Osteoblast (primary cell): ENCODE data around the gene SAMD4A. TPM values are rescaled to one million over a fixed set of nuclear protein-coding genes. Genes with fewer than 3 reads are reported as not detected.
A peak's percentile ranks its signal among the peaks of the same experiment; 100 is the strongest.

Experiments used
- DNase-seq: peaks from one replicate; pipeline ENCODE4 v3.0.0; 2011; ENCODE audit warnings: low spot score, mixed read lengths; ENCODE audit not compliant: insufficient read length; ENCODE audit errors: missing footprints
- H2AFZ ChIP-seq: 2 replicates; pipeline ENCODE4 v1.6.0; 2011; ENCODE audit warnings: mild to moderate bottlenecking, low read length
- H3K27ac ChIP-seq: 2 replicates; pipeline ENCODE4 v1.5.1; 2011; ENCODE audit warnings: mild to moderate bottlenecking, low read depth, low read length, moderate library complexity
- H3K27me3 ChIP-seq: 2 replicates; pipeline ENCODE4 v1.6.0; 2012; ENCODE audit warnings: mild to moderate bottlenecking, control low read depth, inconsistent platforms, low read length, moderate library complexity; ENCODE audit not compliant: insufficient read depth
- H3K36me3 ChIP-seq: 2 replicates; pipeline ENCODE4 v1.5.1; 2011; ENCODE audit warnings: mild to moderate bottlenecking, low read length, control low read depth, moderate library complexity; ENCODE audit not compliant: insufficient read depth
- H3K4me1 ChIP-seq: 2 replicates; pipeline ENCODE4 v1.5.1; 2011; ENCODE audit warnings: mild to moderate bottlenecking, low read length, control low read depth, moderate library complexity; ENCODE audit not compliant: insufficient read depth
- H3K4me2 ChIP-seq: 2 replicates; pipeline ENCODE4 v1.6.0; 2011; ENCODE audit warnings: mild to moderate bottlenecking, low read length; ENCODE audit not compliant: insufficient read depth
- H3K4me3 ChIP-seq: fragments of 200-600 bp; sonication (generic); 3 replicates; pipeline ENCODE4 v1.5.1; 2012; ENCODE audit warnings: mild to moderate bottlenecking, low read length, inconsistent platforms; ENCODE audit not compliant: insufficient read depth
- H3K79me2 ChIP-seq: 2 replicates; pipeline ENCODE4 v1.6.0; 2012; ENCODE audit warnings: mild to moderate bottlenecking, low read length, control low read depth, inconsistent platforms; ENCODE audit not compliant: insufficient read depth
- H3K9me3 ChIP-seq: 2 replicates; pipeline ENCODE4 v1.5.1; 2011; ENCODE audit warnings: low read depth, low read length, control low read depth
- H4K20me1 ChIP-seq: 2 replicates; pipeline ENCODE4 v1.6.0; 2012; ENCODE audit warnings: mild to moderate bottlenecking, low read length, control low read depth; ENCODE audit not compliant: insufficient read depth
- total RNA-seq: library from RNA; depleted of rRNA; stranded (reverse); fragments of >200 nt; gene quantifications from 2 replicates; pipeline ENCODE4 v1.2.3, GENCODE V29; 2012
- TF ChIP-seq, protein P1 (sequence below): IDR thresholded peaks from 2 replicates; pipeline ENCODE4 v1.5.1; 2011; ENCODE audit warnings: mild to moderate bottlenecking, low read depth, low read length, moderate library complexity; ENCODE audit errors: extremely low read depth

The SAMD4A gene
- total RNA-seq, 1 donor: 26.1 TPM

DNA sequence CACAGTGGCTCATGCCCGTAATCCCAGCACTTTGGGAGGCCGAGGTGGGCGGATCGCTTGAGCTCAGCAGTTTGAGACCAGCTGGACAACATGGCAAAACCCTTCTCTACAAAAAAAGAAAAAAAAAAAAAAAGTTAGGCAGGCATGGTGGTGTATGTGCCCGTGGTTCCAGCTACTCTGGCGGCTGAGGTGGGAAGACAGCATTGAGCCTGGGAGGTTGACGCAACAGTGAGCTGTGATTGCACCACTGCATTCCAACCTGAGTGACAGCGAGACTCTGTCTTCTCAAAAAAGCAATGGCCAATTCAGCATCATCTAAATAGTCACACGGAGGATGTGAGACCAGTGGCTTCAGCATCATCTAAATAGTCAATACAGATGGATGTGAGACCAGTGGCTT, 10.4 kb upstream of the SAMD4A start:
- no peak for DNase-seq
- TF ChIP-seq, protein P1, sequence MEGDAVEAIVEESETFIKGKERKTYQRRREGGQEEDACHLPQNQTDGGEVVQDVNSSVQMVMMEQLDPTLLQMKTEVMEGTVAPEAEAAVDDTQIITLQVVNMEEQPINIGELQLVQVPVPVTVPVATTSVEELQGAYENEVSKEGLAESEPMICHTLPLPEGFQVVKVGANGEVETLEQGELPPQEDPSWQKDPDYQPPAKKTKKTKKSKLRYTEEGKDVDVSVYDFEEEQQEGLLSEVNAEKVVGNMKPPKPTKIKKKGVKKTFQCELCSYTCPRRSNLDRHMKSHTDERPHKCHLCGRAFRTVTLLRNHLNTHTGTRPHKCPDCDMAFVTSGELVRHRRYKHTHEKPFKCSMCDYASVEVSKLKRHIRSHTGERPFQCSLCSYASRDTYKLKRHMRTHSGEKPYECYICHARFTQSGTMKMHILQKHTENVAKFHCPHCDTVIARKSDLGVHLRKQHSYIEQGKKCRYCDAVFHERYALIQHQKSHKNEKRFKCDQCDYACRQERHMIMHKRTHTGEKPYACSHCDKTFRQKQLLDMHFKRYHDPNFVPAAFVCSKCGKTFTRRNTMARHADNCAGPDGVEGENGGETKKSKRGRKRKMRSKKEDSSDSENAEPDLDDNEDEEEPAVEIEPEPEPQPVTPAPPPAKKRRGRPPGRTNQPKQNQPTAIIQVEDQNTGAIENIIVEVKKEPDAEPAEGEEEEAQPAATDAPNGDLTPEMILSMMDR: no peak

DNA sequence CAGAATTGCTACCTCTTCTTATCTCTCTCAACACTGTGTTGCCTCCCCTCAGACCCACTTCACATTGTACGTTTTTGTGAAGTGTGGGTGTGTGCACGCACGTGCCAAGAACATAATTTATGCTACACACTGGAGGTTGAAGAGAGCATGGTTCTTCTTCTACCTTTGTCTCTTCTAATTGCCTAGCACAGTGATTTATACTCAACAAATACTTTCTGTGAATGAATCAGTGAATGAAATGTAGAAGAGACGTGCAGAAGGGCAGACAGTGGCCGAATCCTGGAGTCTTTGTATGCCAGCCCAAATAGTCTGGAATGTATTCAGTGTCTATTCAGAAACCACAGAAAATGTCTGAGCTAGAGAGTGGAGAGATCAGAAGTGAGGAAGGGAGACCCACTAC, 4.6 kb upstream of the SAMD4A start:
- DNase-seq: peak; percentile 69
- Histone ChIP-seq H3K4me2 (peak overlapping the region; percentile 59), H3K4me1 (peaks cover 24% of the 10 kb centered on the region), H2AFZ (no peak overlapping the region), H3K9me3 (no peaks in the 10 kb centered on the region), H3K79me2 (peaks cover 4% of the 10 kb centered on the region), H3K27ac (peak overlapping the region; percentile 42), H3K4me3 (no peak overlapping the region), H4K20me1 (no peaks in the 10 kb centered on the region), H3K27me3 (no peaks in the 10 kb centered on the region), H3K36me3 (no peaks in the 10 kb centered on the region)
- TF ChIP-seq, protein P1: no peak

More for the DNA sequence above, 10.4 kb upstream of the SAMD4A start:
- Histone ChIP-seq H4K20me1 (no peaks in the 10 kb centered on the region), H3K4me2 (no peak overlapping the region), H3K27ac (no peak overlapping the region), H3K4me1 (no peaks in the 10 kb centered on the region), H3K27me3 (no peaks in the 10 kb centered on the region), H3K36me3 (no peaks in the 10 kb centered on the region), H3K79me2 (no peaks in the 10 kb centered on the region), H3K9me3 (no peaks in the 10 kb centered on the region), H3K4me3 (no peak overlapping the region), H2AFZ (no peak overlapping the region)

DNA sequence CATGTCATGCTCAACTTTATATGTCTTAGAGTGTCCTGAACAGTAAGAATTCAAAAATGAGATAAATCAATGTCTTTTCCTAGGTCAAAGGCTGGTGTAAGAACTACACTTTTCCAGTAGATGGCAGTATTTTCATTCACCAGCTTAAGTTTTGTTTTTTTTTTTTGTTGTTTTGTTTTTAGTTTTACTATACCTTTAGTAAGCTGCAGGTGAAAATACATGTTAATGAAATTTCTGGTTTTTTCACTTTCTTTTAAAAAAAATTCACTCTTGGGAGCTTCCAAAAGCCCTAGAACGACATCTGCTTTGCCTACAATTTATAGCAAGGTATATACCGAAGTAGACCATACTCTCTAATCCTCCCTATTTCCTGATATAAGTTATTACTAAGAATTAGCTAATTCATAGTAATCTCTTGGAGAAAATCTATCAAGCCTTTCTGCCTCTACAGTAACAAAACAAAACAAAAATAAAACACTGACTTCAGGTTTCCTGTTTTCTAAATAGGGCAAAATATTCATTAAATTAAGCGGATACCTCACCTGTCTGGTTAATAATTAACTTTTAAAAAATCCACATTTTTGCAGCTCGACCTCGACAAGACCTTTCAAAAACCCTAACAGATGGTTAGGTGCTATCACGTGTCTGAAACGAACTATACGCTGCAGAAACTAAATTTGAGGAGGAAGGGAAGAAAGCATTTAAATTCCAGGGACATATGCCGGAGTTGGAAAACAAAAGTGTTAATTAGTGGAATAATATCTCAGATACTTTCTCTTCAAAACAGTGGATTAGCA, 2.7 kb upstream of the SAMD4A start:
- Histone ChIP-seq H3K36me3 (no peaks in the 10 kb centered on the region), H3K4me3 (peak overlapping the region; percentile 86), H3K9me3 (no peaks in the 10 kb centered on the region), H3K27me3 (no peaks in the 10 kb centered on the region), H3K27ac (peak overlapping the region; percentile 80), H3K79me2 (peaks cover 22% of the 10 kb centered on the region), H2AFZ (no peak overlapping the region), H3K4me1 (peaks cover 31% of the 10 kb centered on the region), H4K20me1 (peaks cover 4% of the 10 kb centered on the region), H3K4me2 (peak overlapping the region; percentile 77)
- peak; percentile 75 for DNase-seq
- TF ChIP-seq, protein P1: peak; percentile 71

DNA sequence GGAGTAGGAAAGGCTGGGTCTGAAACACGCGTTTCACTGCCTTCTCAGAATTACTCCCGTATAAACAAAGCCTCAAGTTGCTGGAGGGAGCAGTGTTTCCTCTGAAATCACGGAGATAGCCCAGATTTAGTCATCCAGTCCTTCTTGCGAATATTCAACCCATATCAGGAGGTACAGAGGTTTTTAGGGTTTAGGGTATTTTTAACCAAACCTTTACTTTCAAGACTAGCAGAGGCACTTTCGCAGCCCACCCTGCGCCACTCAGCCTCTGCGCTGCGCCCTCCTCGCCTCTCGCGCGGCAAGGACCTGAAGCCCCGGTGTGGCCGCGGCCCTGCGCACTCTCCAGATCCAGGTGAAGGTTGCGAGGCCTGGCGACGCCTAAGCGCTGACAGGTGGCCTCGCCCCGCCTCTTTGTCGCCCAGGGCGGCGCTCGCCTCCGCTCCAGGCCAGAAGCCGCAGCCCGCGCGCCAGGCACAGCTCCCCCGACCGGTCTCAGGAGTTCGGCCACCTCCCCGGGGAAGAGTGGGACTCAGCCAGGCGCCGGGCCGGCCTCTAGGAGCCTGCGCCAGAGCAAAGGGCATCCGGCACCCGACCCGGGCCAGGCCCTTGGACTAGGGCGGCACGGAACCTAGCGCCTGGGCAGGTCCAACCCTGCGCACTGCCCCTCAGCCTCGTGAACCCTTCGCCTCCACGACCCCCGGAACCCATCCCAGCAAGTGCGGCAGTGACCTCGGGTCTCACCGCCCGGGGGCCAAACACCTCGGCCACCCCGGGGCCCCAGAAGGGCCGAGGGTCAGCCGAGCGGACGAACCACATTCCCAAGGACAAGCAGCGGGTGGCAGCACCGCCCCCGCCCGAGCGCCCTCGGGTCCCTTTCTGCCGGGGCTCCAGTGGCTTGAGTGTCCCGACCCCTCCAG, 1.8 kb upstream of the SAMD4A start:
- peak overlapping the region; percentile 77 for H3K4me2 ChIP-seq
- H3K79me2 ChIP-seq: peaks cover 30% of the 10 kb centered on the region
- TF ChIP-seq, protein P1: no peak
- H3K27ac ChIP-seq: peak overlapping the region; percentile 80
- H3K27me3 ChIP-seq: no peaks in the 10 kb centered on the region
- H3K36me3 ChIP-seq: no peaks in the 10 kb centered on the region
- H4K20me1 ChIP-seq: peaks cover 4% of the 10 kb centered on the region
- peak overlapping the region; percentile 86 for H3K4me3 ChIP-seq
- H3K4me1 ChIP-seq: peaks cover 40% of the 10 kb centered on the region
- H2AFZ ChIP-seq: peak overlapping the region; percentile 76
- H3K9me3 ChIP-seq: no peaks in the 10 kb centered on the region
- peak; percentile 94 for DNase-seq
